Heart right ventricle (tissue), 16 donors: Measurements from ENCODE around the gene PPIL6. TPM values are rescaled to one million over a fixed set of nuclear protein-coding genes. Genes with fewer than 3 reads are reported as not detected.

Source experiments
- ATAC-seq, 8 donors: fragments of 200-7000 bp; cut with Tn5 transposase; one replicate each; pipeline ENCODE4 v1.9.1; 2020; ENCODE audit warnings: mild to moderate bottlenecking in 8 of 8, moderate library complexity in 8 of 8, moderate number of reproducible peaks in 1 of 8
- DNase-seq, 2 donors: peaks; one replicate each; pipeline ENCODE4 v3.0.0-alpha.2; 2020
- H3K27ac ChIP-seq, 10 donors: fragments of 200-600 bp; sonication (generic) in 2 of 10; one replicate each; pipeline versions ENCODE4 v1.5.0 to v1.8.0; 2020 to 2022; ENCODE audit warnings: mild to moderate bottlenecking in 3 of 10
- H3K27me3 ChIP-seq, 7 donors: fragments of 200-600 bp; one replicate each; pipeline ENCODE4 v1.8.0; 2021 to 2022; ENCODE audit warnings: mild to moderate bottlenecking in 2 of 7
- H3K36me3 ChIP-seq, 9 donors: fragments of 200-600 bp; sonication (generic) in 1 of 9; one replicate each; pipeline versions ENCODE4 v1.5.0 to v1.8.0; 2020 to 2022; ENCODE audit warnings: mild to moderate bottlenecking in 2 of 9
- H3K4me1 ChIP-seq, 9 donors: fragments of 200-600 bp; sonication (generic) in 1 of 9; one replicate each; pipeline versions ENCODE4 v1.5.0 to v1.8.0; 2020 to 2022; ENCODE audit warnings: mild to moderate bottlenecking in 4 of 9
- H3K4me3 ChIP-seq, 10 donors: fragments of 200-600 bp; sonication (generic) in 2 of 10; one replicate each; pipeline versions ENCODE4 v1.5.0 to v1.8.0; 2020 to 2022; ENCODE audit warnings: mild to moderate bottlenecking in 7 of 10, moderate library complexity in 2 of 10
- H3K9me3 ChIP-seq, 11 donors: fragments of 200-600 bp in 10 of 11; sonication (generic) in 2 of 11; one replicate each; pipeline versions ENCODE4 v1.5.0 to v1.8.0; 2013 to 2022; ENCODE audit warnings: mild to moderate bottlenecking in 2 of 11, control low read depth in 1 of 11, moderate library complexity in 1 of 11
- CTCF ChIP-seq, 9 donors: fragments of 200-600 bp; sonication (generic) in 2 of 9; IDR thresholded peaks; one replicate each; pipeline versions ENCODE4 v1.5.0 to v1.8.0; 2021 to 2022; ENCODE audit warnings: antibody characterized with exemption in 9 of 9, mild to moderate bottlenecking in 5 of 9, moderate library complexity in 1 of 9
- WGBS, 2 donors: extraction: QIAGEN DNeasy Blood & Tissue Kit; methylation state at CpG; one replicate each; pipeline ENCODE4 v1.1.7; 2013; ENCODE audit warnings: inconsistent platforms in 1 of 2; 5-methylcytosine and 5-hydroxymethylcytosine counted together
- intact Hi-C, 10 donors: fragments of 100-400 bp; cut with DNase I; formaldehyde crosslinking; loops; one replicate each; pipeline versions ENCODE4 v1.11.1 to v1.14.2; 2022
- polyA plus RNA-seq, 2 donors: library from polyadenylated mRNA; stranded (reverse); fragments of 200-250 nt; gene quantifications; one replicate each; pipeline ENCODE4 v1.2.3, GENCODE V29; 2013
- total RNA-seq, 10 donors: library from RNA; stranded (reverse); fragmentation: NEBNext Ultra II Directional in 3 of 10; extraction: Animal tissue kit (Norgen Biotek cat#: 25700) in 3 of 10; gene quantifications; one replicate each; pipeline versions ENCODE4 v1.2.1 to v1.2.4, GENCODE V29; 2021 to 2023
- donor health status: Arrhythmogenic right ventricular cardiomyopathy.
- donor health status: ischemic (EF 13 %, LVEDD 7.1; RV severe dilation, severe dysfunction).
- donor health status: healthy with polysubstance abuse.
- donor health status: DM: no; HTN: yes; CAD: no.
- donor health status: DM: no; HTN: no; CAD: no.
- donor health status: ischemic (EF 25% LVEDD 6.9; RV normal size, moderate dysfunction).
- donor health status: ischemic (EF 25% LVEDD 5.7; RV mildly dilated, moderate dysfunction).
- donor health status: healthy.
- donor health status: DM: yes; HTN: yes; CAD: no.
- donor health status: Ischemic cardiomyopathy.
- donor health status: ischemic (EF 35%, LVEDD 5.7; RV mildly dilated, moderate dysfunction).
- donor health status: nonischemic (EF 11% LVEDD 7.7; RV severe dilation, severe dysfunction).
- donor health status: DM: yes; HTN: yes; CAD: no.
- donor health status: PGD.
- donor health status: ischemic (EF 29% LVEDD 5.4; RV normal size, mild dysfunction).
- donor health status: nonischemic (EF 23%, LVEDD 6.1; RV moderate dilation, normal function).

The PPIL6 gene
- total and polyA plus RNA-seq, 12 donors: 0.44 to 5.2 (median 2.6) TPM

GRCh38 chr6:109383438-109383940 lies 56.9 kb downstream of the PPIL6 start:
- Histone ChIP-seq H3K4me1 (peaks cover 0 to 44% (median 34%) of the 10 kb centered on the region in 9 donors), H3K36me3 (peaks cover 0 to 9% (median 0%) of the 10 kb centered on the region in 9 donors), H3K27me3 (no peaks in the 10 kb centered on the region), H3K9me3 (no peaks in the 10 kb centered on the region), H3K4me3 (peak overlapping the region in 9 of 10 donors; percentile 75 to 96 (median 85)), H3K27ac (peak overlapping the region; percentile 96 to 100 (median 99))
- intact Hi-C loops: loop anchor here (1.0 to 10.0 kb wide), 20 partner anchors 51 to 829 kb away; partner anchors contain the start of genes SESN1 (in 4 of the 10), CEP57L1 (in 3 of the 10), PPIL6 (in 3 of the 10) and SMPD2 (in 3 of the 10)
- WGBS, 2 donors: 12 to 18% methylated on average over 5 of the region's 5 CpGs
- no peak for ATAC-seq
- no peak for DNase-seq
- no peak for TF ChIP-seq CTCF (IDR thresholded peaks at IDR 0.05)

GRCh38 chr6:109382576-109383437 lies 57.6 kb downstream of the PPIL6 start:
- peak; percentile 15 to 82 (median 61) for TF ChIP-seq CTCF (IDR thresholded peaks at IDR 0.05)
- ATAC-seq (peak; percentile 92 to 98 (median 96)), DNase-seq (peak; percentile 92 to 93)
- peak overlapping the region; percentile 96 to 100 (median 99) for H3K27ac ChIP-seq
- peak overlapping the region; percentile 75 to 96 (median 86) for H3K4me3 ChIP-seq
- no peaks in the 10 kb centered on the region for H3K9me3 ChIP-seq
- H3K4me1 ChIP-seq: peaks cover 0 to 51% (median 41%) of the 10 kb centered on the region in 9 donors
- intact Hi-C loops: loop anchor here (1.0 to 10.0 kb wide), 24 partner anchors 52 to 828 kb away; partner anchors contain the start of genes SESN1 (in 5 of the 10), PPIL6 (in 4 of the 10), SMPD2 (in 4 of the 10) and CEP57L1 (in 3 of the 10)
- no peaks in the 10 kb centered on the region for H3K27me3 ChIP-seq
- H3K36me3 ChIP-seq: peaks cover 0 to 16% (median 0%) of the 10 kb centered on the region in 9 donors
- WGBS, 2 donors: 0 to 1% methylated on average over 42 of the region's 42 CpGs

- peaks cover 0 to 59% (median 47%) of the 10 kb centered on the region in 9 donors for H3K4me1 ChIP-seq
- peak within 1 kb of the TSS; percentile 75 to 96 (median 86) for H3K4me3 ChIP-seq
- intact Hi-C loops: loop anchor here (1.0 to 10.0 kb wide), 23 partner anchors 53 to 827 kb away; partner anchors contain the start of genes SESN1 (in 5 of the 10), PPIL6 (in 4 of the 10), SMPD2 (in 4 of the 10) and CEP57L1 (in 3 of the 10)
- peak within 1 kb of the TSS; percentile 96 to 100 (median 99) for H3K27ac ChIP-seq
- WGBS, 2 donors: 0% methylated on average over 88 to 93 of the region's 93 CpGs
- TF ChIP-seq CTCF (IDR thresholded peaks at IDR 0.05): no peak
- H3K9me3 ChIP-seq: no peaks in the 10 kb centered on the region
- peak; percentile 94 to 95 for DNase-seq
- ATAC-seq: peak; percentile 93 to 96 (median 94)
- H3K27me3 ChIP-seq: no peaks in the 10 kb centered on the region
- H3K36me3 ChIP-seq: peaks cover 0 to 25% (median 0%) of the 10 kb centered on the region in 9 donors
Measured at GRCh38 chr6:109381747-109382575, 58.5 kb downstream of the PPIL6 start, which contains the start of gene CD164. CD164 (minus strand) TSS chr6:109382467; CDS start chr6:109382378, 89 bp downstream.
